GM12878 (cell line): ENCODE measurements around the gene BTF3. TPM values are rescaled to one million over a fixed set of nuclear protein-coding genes. Genes with fewer than 3 reads are reported as not detected.

Experiments used
- ATAC-seq: fragments of 200-7000 bp; cut with Tn5 transposase; 3 replicates; pipeline ENCODE4 v1.9.1; 2020; ENCODE audit warnings: mild to moderate bottlenecking, moderate library complexity
- BruUV-seq: library from RNA; stranded (reverse); fragments of 400-500 nt; replicated peaks from 2 replicates; lab custom pipeline; 2021; lab: Mats Ljungman, UMichigan
- CTCF ChIA-PET: fragments of 300-600 bp; sonication (Branson Sonifier 250); formaldehyde crosslinking; extraction: SDS; loops from one replicate; lab custom pipeline; 2021; ENCODE audit warnings: inconsistent platforms; lab: Yijun Ruan, JAX
- POLR2A ChIA-PET: fragments of 350-600 bp; formaldehyde crosslinking; extraction: SDS; loops from one replicate; lab custom pipeline; 2021; ENCODE audit warnings: inconsistent platforms; lab: Charles Lee
- RAD21 ChIA-PET: fragments of 300-600 bp; sonication (Branson Sonifier 250); formaldehyde crosslinking; loops from one replicate; lab custom pipeline; 2023; ENCODE audit warnings: antibody characterized with exemption; ENCODE audit not compliant: unreplicated experiment; lab: Charles Lee
- SMC1A ChIA-PET: fragments of 300-600 bp; sonication (Branson Sonifier 250); formaldehyde crosslinking; loops from one replicate; lab custom pipeline; 2023; ENCODE audit not compliant: unreplicated experiment, uncharacterized antibody; lab: Charles Lee
- DNase-seq: peaks from one replicate; pipeline ENCODE4 v3.0.0-alpha.2; 2011; ENCODE audit warnings: low read depth, low spot score
- FAIRE-seq: peaks from 3 replicates; lab custom pipeline; 2011; peaks lifted over from hg19 to GRCh38; lab: Jason Lieb, UNC
- H2AFZ ChIP-seq: 2 replicates; pipeline ENCODE4 v1.6.0; 2011; ENCODE audit warnings: low read depth, low read length, control low read depth; ENCODE audit not compliant: control insufficient read depth
- H3K27ac ChIP-seq: 2 replicates; pipeline ENCODE4 v1.5.1; 2011; ENCODE audit warnings: control low read depth; ENCODE audit not compliant: control insufficient read depth, insufficient read depth
- H3K27me3 ChIP-seq, 2 experiments: replicated peaks in 1 of 2; 2 replicates each; pipeline versions ENCODE4 v1.6.0 to v1.6.1; 2011; ENCODE audit warnings: low read length in 1 of 2; ENCODE audit not compliant: control insufficient read depth in 2 of 2, insufficient read depth in 2 of 2
- H3K36me3 ChIP-seq, 2 experiments: 2 replicates each; pipeline ENCODE4 v1.5.1; 2011; ENCODE audit warnings: low read length in 1 of 2; ENCODE audit not compliant: control insufficient read depth in 2 of 2, insufficient read depth in 2 of 2
- H3K4me1 ChIP-seq: 2 replicates; pipeline ENCODE4 v1.6.1; 2011; ENCODE audit warnings: mild to moderate bottlenecking, low read length, moderate library complexity, mixed read lengths; ENCODE audit not compliant: control insufficient read depth, insufficient read depth
- H3K4me2 ChIP-seq: 2 replicates; pipeline ENCODE4 v1.6.0; 2011; ENCODE audit warnings: control low read depth; ENCODE audit not compliant: control insufficient read depth, insufficient read depth
- H3K4me3 ChIP-seq: fragments of 200-600 bp; sonication (generic); 2 replicates; pipeline ENCODE4 v1.5.1; 2016
- H3K79me2 ChIP-seq: 2 replicates; pipeline ENCODE4 v1.6.0; 2011; ENCODE audit warnings: low read length; ENCODE audit not compliant: control insufficient read depth, insufficient read depth
- H3K9ac ChIP-seq: 2 replicates; pipeline ENCODE4 v1.8.0; 2011; ENCODE audit warnings: low read length, control low read depth, mixed read lengths; ENCODE audit not compliant: control insufficient read depth, insufficient read depth
- H3K9me3 ChIP-seq: replicated peaks from 3 replicates; pipeline ENCODE4 v1.5.1; 2011; ENCODE audit warnings: mild to moderate bottlenecking, low read length; ENCODE audit not compliant: control insufficient read depth, insufficient read depth
- H4K20me1 ChIP-seq: 2 replicates; pipeline ENCODE4 v1.6.0; 2011; ENCODE audit not compliant: control insufficient read depth, insufficient read depth
- ATF7 ChIP-seq: fragments of 450-650 bp; IDR thresholded peaks from 2 replicates; pipeline ENCODE4 v1.6.1; 2016; ENCODE audit warnings: low read depth, mild to moderate bottlenecking
- CBX5 ChIP-seq: sonication (generic); IDR thresholded peaks from 2 replicates; pipeline ENCODE4 v1.6.1; 2016; ENCODE audit warnings: low read depth, moderate library complexity, mild to moderate bottlenecking, inconsistent platforms
- CEBPB ChIP-seq, 2 experiments: fragments of 150-350 bp in 1 of 2; IDR thresholded peaks; 2 replicates each; pipeline ENCODE4 v1.6.1; 2012 to 2014; ENCODE audit warnings: low read depth in 2 of 2, low read length in 2 of 2, borderline replicate concordance in 1 of 2, inconsistent platforms in 1 of 2
- CTCF ChIP-seq, 3 experiments: IDR thresholded peaks in 2 of 3; conservative IDR thresholded peaks in 1 of 3; 2 replicates each; pipeline ENCODE4 v1.5.1; 2011; ENCODE audit warnings: low read depth in 3 of 3, low read length in 3 of 3, mild to moderate bottlenecking in 3 of 3, control low read depth in 2 of 3, moderate library complexity in 2 of 3, inconsistent platforms in 1 of 3, mixed read lengths in 1 of 3; ENCODE audit not compliant: control insufficient read depth in 2 of 3, insufficient read depth in 1 of 3; ENCODE audit errors: extremely low read depth in 1 of 3
- DPF2 ChIP-seq: fragments of 450-650 bp; IDR thresholded peaks from 2 replicates; pipeline ENCODE4 v1.6.1; 2017; ENCODE audit warnings: mild to moderate bottlenecking
- E4F1 ChIP-seq: fragments of 450-650 bp; IDR thresholded peaks from 2 replicates; pipeline ENCODE4 v1.6.1; 2018; ENCODE audit warnings: borderline replicate concordance, mild to moderate bottlenecking; ENCODE audit not compliant: partially characterized antibody
- GATAD2B ChIP-seq: fragments of 450-650 bp; conservative IDR thresholded peaks from 2 replicates; pipeline ENCODE4 v1.6.1; 2017; ENCODE audit warnings: low read depth, mild to moderate bottlenecking, moderate library complexity
- KAT2A ChIP-seq: conservative IDR thresholded peaks from 2 replicates; pipeline ENCODE4 v1.6.1; 2011; ENCODE audit warnings: low read depth, low read length; ENCODE audit not compliant: control insufficient read depth
- MTA3 ChIP-seq: IDR thresholded peaks from 2 replicates; pipeline ENCODE4 v1.6.1; 2012; ENCODE audit warnings: low read length, inconsistent platforms, borderline replicate concordance
- MYB ChIP-seq: fragments of 150-350 bp; IDR thresholded peaks from 2 replicates; pipeline ENCODE4 v1.6.1; 2014; ENCODE audit warnings: mild to moderate bottlenecking, low read depth, low read length, borderline replicate concordance
- RELB ChIP-seq: fragments of 450-650 bp; IDR thresholded peaks from 2 replicates; pipeline ENCODE4 v1.6.1; 2017; ENCODE audit warnings: low read depth, mild to moderate bottlenecking, moderate library complexity
- REST ChIP-seq: IDR thresholded peaks from 2 replicates; pipeline ENCODE4 v1.6.1; 2012; ENCODE audit warnings: mild to moderate bottlenecking, low read depth, low read length
- SMAD1 ChIP-seq: fragments of 450-650 bp; IDR thresholded peaks from 2 replicates; pipeline ENCODE4 v1.6.1; 2018; ENCODE audit warnings: mild to moderate bottlenecking, low read depth; ENCODE audit not compliant: partially characterized antibody
- WRNIP1 ChIP-seq: IDR thresholded peaks from 2 replicates; pipeline ENCODE4 v1.6.1; 2011; ENCODE audit warnings: low read depth, low read length, improper control_type of control experiment, borderline replicate concordance
- YBX1 ChIP-seq: fragments of 450-650 bp; IDR thresholded peaks from 2 replicates; pipeline ENCODE4 v1.6.1; 2016; ENCODE audit warnings: antibody characterized with exemption
- ZNF207 ChIP-seq: fragments of 450-650 bp; IDR thresholded peaks from 2 replicates; pipeline ENCODE4 v1.6.1; 2014; ENCODE audit warnings: antibody characterized with exemption, mild to moderate bottlenecking, borderline replicate concordance
- WGBS: methylation state at CpG from one replicate; pipeline ENCODE4 v1.1.6; 2016; ENCODE audit warnings: low lambda C conversion rate; ENCODE audit not compliant: insufficient replicate concordance, insufficient coverage; ENCODE audit errors: missing lambda C conversion rate; 5-methylcytosine and 5-hydroxymethylcytosine counted together
- in situ Hi-C: fragments of 300-500 bp; cut with MboI; formaldehyde crosslinking; loops from 9 replicates; pipeline ENCODE4 v1.14.3; 2018; ENCODE audit warnings: mixed read lengths
- intact Hi-C: fragments of 100-400 bp; cut with micrococcal nuclease; formaldehyde crosslinking; loops from one replicate; pipeline ENCODE4 v1.14.2; 2022; ENCODE audit not compliant: unreplicated experiment
- polyA plus RNA-seq, 11 experiments: library from polyadenylated mRNA; depleted of rRNA in 4 of 11; unstranded in 6 of 11; stranded (reverse) in 5 of 11; fragments of >200 nt; fragmentation: Nextera tagmentation in 4 of 11; fragmentation: Illumina TruSeq in 1 of 11; extraction: Ambion mirVana in 4 of 11; extraction: Trizol in 1 of 11; gene quantifications; 1 replicate in 1 of 11; 2 replicates in 10 of 11; pipeline versions ENCODE4 v1.2.1 to v1.2.3, GENCODE V29; 2011 to 2016; ENCODE audit warnings: inconsistent platforms in 2 of 11, missing spikeins in 2 of 11, low read depth in 1 of 11
- total RNA-seq, 4 experiments: library from RNA; depleted of rRNA in 3 of 4; stranded (reverse); fragments of >200 nt in 3 of 4; fragmentation: Illumina TruSeq in 1 of 4; extraction: Trizol in 1 of 4; gene quantifications; 2 replicates each; pipeline versions ENCODE4 v1.2.1 to v1.2.3, GENCODE V29; 2013 to 2021

BTF3 gene
- total and polyA plus RNA-seq, 10 of the 15 experiments (the other 5 are each of a cell fraction or from before 2014, with no cell fraction given): 492 to 1,650 (median 904) TPM

GRCh38 chr5:73491155-73491554 is 7.1 kb upstream of the BTF3 start:
- intact Hi-C loops (no loop called here), in situ Hi-C loops (no loop called here)
- H2AFZ ChIP-seq: no peak overlapping the region
- no peak for DNase-seq
- no peak overlapping the region for H3K4me3 ChIP-seq
- no peaks in the 10 kb centered on the region for H3K79me2 ChIP-seq
- TF ChIP-seq ZNF207 (no peak), DPF2 (no peak), GATAD2B (no peak), CEBPB (IDR thresholded peaks at IDR 0.05; ENCODE audit: borderline replicate concordance in 1 of 2, low read depth in 2 of 2, low read length in 2 of 2) (no peak), REST (no peak), RELB (no peak), CBX5 (no peak), WRNIP1 (no peak), KAT2A (no peak), E4F1 (no peak), CTCF (IDR thresholded peaks at IDR 0.05 in 2 of 3, conservative IDR thresholded peaks at IDR 0.05 in 1 of 3; ENCODE audit: control insufficient read depth in 2 of 3, extremely low read depth in 1 of 3, insufficient read depth in 1 of 3, low read depth in 3 of 3, low read length in 3 of 3) (no peak), MYB (no peak), SMAD1 (no peak), YBX1 (no peak), ATF7 (no peak), MTA3 (no peak)
- no peak for ATAC-seq
- H4K20me1 ChIP-seq: no peaks in the 10 kb centered on the region
- POLR2A ChIA-PET: no interaction called here
- no peaks in the 10 kb centered on the region for H3K9me3 ChIP-seq
- RAD21 ChIA-PET: no interaction called here
- no peak overlapping the region for H3K27ac ChIP-seq
- H3K4me1 ChIP-seq: no peaks in the 10 kb centered on the region
- CTCF ChIA-PET: no interaction called here
- WGBS: 16% methylated on average over 1 of the region's 1 CpG
- SMC1A ChIA-PET: no interaction called here
- peaks cover 0 to 7% of the 10 kb centered on the region in 2 experiments; a peak in 2 of 4 replicates for H3K27me3 ChIP-seq
- no peak overlapping the region for H3K9ac ChIP-seq
- no peak for FAIRE-seq
- no peaks in the 10 kb centered on the region for H3K36me3 ChIP-seq
- BruUV-seq: no TSS peak
- no peak overlapping the region for H3K4me2 ChIP-seq
